Kidney epithelial cell (primary cell): ENCODE measurements around the gene FOXO4. TPM values are rescaled to one million over a fixed set of nuclear protein-coding genes. Genes with fewer than 3 reads are reported as not detected.

Experiments
- DNase-seq: peaks from one replicate; pipeline ENCODE4 v3.0.0-alpha.2; 2010; ENCODE audit warnings: low read depth
- H3K27me3 ChIP-seq: 2 replicates; pipeline ENCODE4 v1.6.0; 2011; ENCODE audit warnings: low read length; ENCODE audit not compliant: control insufficient read depth, insufficient read depth
- H3K36me3 ChIP-seq: 2 replicates; pipeline ENCODE4 v1.5.1; 2011; ENCODE audit warnings: low read length; ENCODE audit not compliant: control insufficient read depth, insufficient read depth
- H3K4me3 ChIP-seq: 2 replicates; pipeline ENCODE4 v1.5.1; 2011; ENCODE audit warnings: low read depth, mild to moderate bottlenecking, control low read depth, low read length
- total RNA-seq: library from RNA; depleted of rRNA; stranded (reverse); fragments of >200 nt; gene quantifications from 2 replicates; pipeline ENCODE4 v1.2.3, GENCODE V29; 2015
- TF ChIP-seq, protein P1 (sequence below): IDR thresholded peaks from 2 replicates; pipeline ENCODE4 v1.5.1; 2011; ENCODE audit warnings: mild to moderate bottlenecking, moderate library complexity, low read length, control low read depth, inconsistent platforms; ENCODE audit not compliant: insufficient read depth, poor library complexity, severe bottlenecking

FOXO4 gene
- total RNA-seq, 1 donor from 2014 or later = 4.5 TPM

DNA sequence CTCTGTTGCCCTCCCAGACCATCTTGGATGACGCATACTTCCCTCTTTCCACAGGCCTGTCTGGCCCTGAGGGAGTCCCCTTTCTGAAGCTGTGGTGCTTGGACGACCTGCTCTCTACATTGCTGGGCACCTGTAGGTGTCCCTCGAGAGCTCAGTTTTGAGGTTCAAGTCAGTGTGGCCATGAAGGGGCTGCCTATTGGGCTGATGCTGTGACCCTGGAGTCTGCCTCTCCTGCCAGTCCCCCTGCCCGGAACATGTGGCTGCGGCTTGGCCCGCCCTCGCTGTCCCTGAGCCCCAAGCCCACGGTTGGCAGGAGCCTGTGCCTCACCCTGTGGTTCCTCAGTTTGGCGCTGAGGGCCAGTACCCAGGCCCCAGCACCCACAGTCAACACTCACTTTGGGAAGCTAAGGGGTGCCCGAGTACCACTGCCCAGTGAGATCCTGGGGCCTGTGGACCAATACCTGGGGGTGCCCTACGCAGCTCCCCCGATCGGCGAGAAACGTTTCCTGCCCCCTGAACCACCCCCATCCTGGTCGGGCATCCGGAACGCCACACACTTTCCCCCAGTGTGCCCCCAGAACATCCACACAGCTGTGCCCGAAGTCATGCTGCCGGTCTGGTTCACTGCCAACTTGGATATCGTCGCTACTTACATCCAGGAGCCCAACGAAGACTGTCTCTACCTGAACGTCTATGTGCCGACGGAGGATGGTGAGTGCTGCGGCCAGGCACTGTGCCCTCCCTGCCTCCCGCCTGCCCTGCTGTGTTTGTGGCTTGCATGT is 52.0 kb downstream of the FOXO4 start:
- TF ChIP-seq, protein P1, sequence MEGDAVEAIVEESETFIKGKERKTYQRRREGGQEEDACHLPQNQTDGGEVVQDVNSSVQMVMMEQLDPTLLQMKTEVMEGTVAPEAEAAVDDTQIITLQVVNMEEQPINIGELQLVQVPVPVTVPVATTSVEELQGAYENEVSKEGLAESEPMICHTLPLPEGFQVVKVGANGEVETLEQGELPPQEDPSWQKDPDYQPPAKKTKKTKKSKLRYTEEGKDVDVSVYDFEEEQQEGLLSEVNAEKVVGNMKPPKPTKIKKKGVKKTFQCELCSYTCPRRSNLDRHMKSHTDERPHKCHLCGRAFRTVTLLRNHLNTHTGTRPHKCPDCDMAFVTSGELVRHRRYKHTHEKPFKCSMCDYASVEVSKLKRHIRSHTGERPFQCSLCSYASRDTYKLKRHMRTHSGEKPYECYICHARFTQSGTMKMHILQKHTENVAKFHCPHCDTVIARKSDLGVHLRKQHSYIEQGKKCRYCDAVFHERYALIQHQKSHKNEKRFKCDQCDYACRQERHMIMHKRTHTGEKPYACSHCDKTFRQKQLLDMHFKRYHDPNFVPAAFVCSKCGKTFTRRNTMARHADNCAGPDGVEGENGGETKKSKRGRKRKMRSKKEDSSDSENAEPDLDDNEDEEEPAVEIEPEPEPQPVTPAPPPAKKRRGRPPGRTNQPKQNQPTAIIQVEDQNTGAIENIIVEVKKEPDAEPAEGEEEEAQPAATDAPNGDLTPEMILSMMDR = no peak
- H3K27me3 ChIP-seq = peaks cover 5% of the 10 kb centered on the region
- H3K4me3 ChIP-seq = no peak overlapping the region
- no peaks in the 10 kb centered on the region for H3K36me3 ChIP-seq
- DNase-seq = no peak

DNA sequence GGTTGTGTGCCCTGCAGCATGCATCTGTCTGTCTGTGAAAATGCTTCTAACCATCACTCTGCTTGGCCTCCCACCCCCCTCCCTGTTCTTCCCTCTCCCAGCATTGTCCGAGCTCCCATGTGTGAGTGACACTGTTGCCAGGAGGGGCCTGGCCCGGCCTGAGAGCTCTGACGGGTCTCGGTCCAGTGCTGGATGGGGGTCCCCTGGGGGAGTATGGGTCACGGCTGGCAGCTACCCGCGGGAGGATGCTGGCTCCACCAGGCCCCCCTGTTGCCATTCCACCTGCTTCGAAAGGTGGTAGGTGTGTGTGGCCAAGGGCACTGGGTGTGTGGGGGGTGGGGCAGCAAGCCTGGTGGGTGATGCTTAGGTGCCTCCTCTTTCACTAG is 52.6 kb downstream of the FOXO4 start:
- Histone ChIP-seq H3K27me3 (peaks cover 5% of the 10 kb centered on the region), H3K36me3 (no peaks in the 10 kb centered on the region)
- TF ChIP-seq, protein P1 = no peak

DNA sequence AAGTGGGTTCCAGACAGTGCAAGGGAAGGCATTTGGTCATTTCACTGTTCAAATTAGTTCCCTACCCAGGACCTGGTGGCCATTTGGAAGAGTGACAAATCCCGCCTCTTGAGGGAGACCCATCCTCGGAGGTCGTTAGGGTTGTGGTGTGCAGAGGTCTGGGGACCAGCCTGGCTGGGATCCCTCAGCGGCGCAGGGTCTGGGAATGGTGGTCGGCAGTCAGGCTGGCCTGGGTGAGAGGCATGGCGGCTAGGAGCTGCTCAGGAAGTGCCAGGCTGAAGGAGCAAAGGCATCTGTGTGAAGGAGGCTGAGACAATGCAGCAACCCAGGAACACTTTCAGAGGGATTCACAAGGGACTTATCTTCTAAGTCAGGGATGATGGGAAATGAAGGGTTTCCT is 55.7 kb downstream of the FOXO4 start:
- TF ChIP-seq, protein P1 = no peak
- no peak overlapping the region for H3K4me3 ChIP-seq
- peaks cover 4% of the 10 kb centered on the region for H3K27me3 ChIP-seq
- DNase-seq = no peak
- H3K36me3 ChIP-seq = no peaks in the 10 kb centered on the region

More for the DNA sequence above, 52.6 kb downstream of the FOXO4 start:
- no peak overlapping the region for H3K4me3 ChIP-seq
- no peak for DNase-seq

Other genes starting within 250 kb of the FOXO4 start
- not detected in 2 replicates for gene TEX11, start 187.1 kb upstream of the FOXO4 start, total RNA-seq
- 0.54 and 1.5 TPM in 2 replicates for gene SLC7A3, start 164.8 kb upstream of the FOXO4 start, total RNA-seq
- gene SNX12, start 27.5 kb upstream of the FOXO4 start, total RNA-seq = 76.2 and 95.8 TPM in 2 replicates
- not detected in 2 replicates for gene CXorf65, start 10.9 kb downstream of the FOXO4 start, total RNA-seq
- gene IL2RG, start 15.7 kb downstream of the FOXO4 start, total RNA-seq = 0.08 TPM in 1 of 2 replicates, not detected in the other
- gene MED12, start 22.7 kb downstream of the FOXO4 start, total RNA-seq = 20.3 and 25.3 TPM in 2 replicates
- gene NLGN3, start 49.0 kb downstream of the FOXO4 start, total RNA-seq = 0.13 and 0.34 TPM in 2 replicates
- gene GJB1, start 127.4 kb downstream of the FOXO4 start, total RNA-seq = not detected in 2 replicates
- gene ZMYM3, start 158.3 kb downstream of the FOXO4 start, total RNA-seq = 11.0 and 16.7 TPM in 2 replicates
- 353 and 411 TPM in 2 replicates for gene NONO, start 187.8 kb downstream of the FOXO4 start, total RNA-seq
- 1.1 and 1.7 TPM in 2 replicates for gene ITGB1BP2, start 205.9 kb downstream of the FOXO4 start, total RNA-seq